Measurements from ENCODE around the gene PACS2.

PACS2 gene

DNA sequence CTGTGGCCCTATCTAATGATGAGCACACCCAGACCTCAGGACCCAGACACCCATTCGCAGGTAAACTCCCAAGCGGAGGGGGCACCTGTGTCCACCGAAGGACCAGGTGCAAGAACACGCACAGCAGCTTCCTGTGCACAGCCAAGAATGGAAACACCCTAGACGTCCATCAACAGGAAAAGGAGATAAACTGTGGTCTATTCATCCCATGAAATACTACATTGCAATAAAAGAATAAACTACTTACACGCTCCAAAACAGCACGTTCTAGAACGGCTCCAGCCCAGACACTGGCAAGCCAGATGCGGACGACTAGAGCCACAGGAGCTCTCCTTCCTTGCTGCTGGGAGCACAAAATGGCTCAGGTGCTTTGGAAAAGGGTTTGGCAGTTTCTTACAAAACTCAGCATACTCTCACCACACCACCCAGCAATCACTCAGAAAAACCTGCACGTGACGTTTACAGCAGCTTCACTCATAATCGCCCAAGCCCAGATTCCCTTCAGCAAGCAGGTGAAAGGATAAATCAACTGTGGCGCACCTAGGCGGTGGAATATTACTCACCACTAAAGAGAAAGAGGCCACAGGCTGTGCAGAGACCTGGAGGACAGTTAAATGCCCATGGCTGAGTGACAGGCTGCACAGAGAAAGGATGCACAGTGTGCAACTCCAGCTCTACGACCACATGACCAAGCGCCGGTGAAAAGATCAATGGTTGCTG lies 34.7 kb upstream of the PACS2 start:
- TF ChIP-seq ZNF565 (CRISPR knock-in tag; conservative IDR thresholded peaks at IDR 0.05; ENCODE audit: low read depth) (no peak), ISL1 (CRISPR knock-in tag; IDR thresholded peaks at IDR 0.05) (no peak), ESRRG (CRISPR knock-in tag; IDR thresholded peaks at IDR 0.05) (no peak), PPARA (CRISPR knock-in tag; IDR thresholded peaks at IDR 0.05; ENCODE audit: borderline replicate concordance) (no peak), TOX (CRISPR knock-in tag; IDR thresholded peaks at IDR 0.05; ENCODE audit: borderline replicate concordance) (no peak), ZC3H10 (CRISPR knock-in tag; IDR thresholded peaks at IDR 0.05) (no peak), GLIS3 (CRISPR knock-in tag; IDR thresholded peaks at IDR 0.05) (no peak), CSDC2 (CRISPR knock-in tag; IDR thresholded peaks at IDR 0.05) (no peak), ZFP3 (CRISPR knock-in tag; IDR thresholded peaks at IDR 0.05) (no peak), ZNF70 (CRISPR knock-in tag; IDR thresholded peaks at IDR 0.05) (no peak), TCF4 (CRISPR knock-in tag; IDR thresholded peaks at IDR 0.05; ENCODE audit: borderline replicate concordance) (no peak), ZFP30 (CRISPR knock-in tag; IDR thresholded peaks at IDR 0.05) (no peak), ARNTL (CRISPR knock-in tag; IDR thresholded peaks at IDR 0.05; ENCODE audit: borderline replicate concordance, low read depth) (no peak), OSR1 (CRISPR knock-in tag; IDR thresholded peaks at IDR 0.05) (no peak), BACH2 (CRISPR knock-in tag; IDR thresholded peaks at IDR 0.05; ENCODE audit: borderline replicate concordance) (no peak)
- TF ChIP-seq, protein P1, sequence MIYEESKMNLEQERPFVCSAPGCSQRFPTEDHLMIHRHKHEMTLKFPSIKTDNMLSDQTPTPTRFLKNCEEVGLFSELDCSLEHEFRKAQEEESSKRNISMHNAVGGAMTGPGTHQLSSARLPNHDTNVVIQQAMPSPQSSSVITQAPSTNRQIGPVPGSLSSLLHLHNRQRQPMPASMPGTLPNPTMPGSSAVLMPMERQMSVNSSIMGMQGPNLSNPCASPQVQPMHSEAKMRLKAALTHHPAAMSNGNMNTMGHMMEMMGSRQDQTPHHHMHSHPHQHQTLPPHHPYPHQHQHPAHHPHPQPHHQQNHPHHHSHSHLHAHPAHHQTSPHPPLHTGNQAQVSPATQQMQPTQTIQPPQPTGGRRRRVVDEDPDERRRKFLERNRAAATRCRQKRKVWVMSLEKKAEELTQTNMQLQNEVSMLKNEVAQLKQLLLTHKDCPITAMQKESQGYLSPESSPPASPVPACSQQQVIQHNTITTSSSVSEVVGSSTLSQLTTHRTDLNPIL (CRISPR knock-in tag; IDR thresholded peaks at IDR 0.05; ENCODE audit: low read depth): no peak
- TF ChIP-seq, protein P2, sequence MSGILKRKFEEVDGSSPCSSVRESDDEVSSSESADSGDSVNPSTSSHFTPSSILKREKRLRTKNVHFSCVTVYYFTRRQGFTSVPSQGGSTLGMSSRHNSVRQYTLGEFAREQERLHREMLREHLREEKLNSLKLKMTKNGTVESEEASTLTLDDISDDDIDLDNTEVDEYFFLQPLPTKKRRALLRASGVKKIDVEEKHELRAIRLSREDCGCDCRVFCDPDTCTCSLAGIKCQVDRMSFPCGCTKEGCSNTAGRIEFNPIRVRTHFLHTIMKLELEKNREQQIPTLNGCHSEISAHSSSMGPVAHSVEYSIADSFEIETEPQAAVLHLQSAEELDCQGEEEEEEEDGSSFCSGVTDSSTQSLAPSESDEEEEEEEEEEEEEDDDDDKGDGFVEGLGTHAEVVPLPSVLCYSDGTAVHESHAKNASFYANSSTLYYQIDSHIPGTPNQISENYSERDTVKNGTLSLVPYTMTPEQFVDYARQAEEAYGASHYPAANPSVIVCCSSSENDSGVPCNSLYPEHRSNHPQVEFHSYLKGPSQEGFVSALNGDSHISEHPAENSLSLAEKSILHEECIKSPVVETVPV (CRISPR knock-in tag; IDR thresholded peaks at IDR 0.05): no peak
- TF ChIP-seq, protein P3, sequence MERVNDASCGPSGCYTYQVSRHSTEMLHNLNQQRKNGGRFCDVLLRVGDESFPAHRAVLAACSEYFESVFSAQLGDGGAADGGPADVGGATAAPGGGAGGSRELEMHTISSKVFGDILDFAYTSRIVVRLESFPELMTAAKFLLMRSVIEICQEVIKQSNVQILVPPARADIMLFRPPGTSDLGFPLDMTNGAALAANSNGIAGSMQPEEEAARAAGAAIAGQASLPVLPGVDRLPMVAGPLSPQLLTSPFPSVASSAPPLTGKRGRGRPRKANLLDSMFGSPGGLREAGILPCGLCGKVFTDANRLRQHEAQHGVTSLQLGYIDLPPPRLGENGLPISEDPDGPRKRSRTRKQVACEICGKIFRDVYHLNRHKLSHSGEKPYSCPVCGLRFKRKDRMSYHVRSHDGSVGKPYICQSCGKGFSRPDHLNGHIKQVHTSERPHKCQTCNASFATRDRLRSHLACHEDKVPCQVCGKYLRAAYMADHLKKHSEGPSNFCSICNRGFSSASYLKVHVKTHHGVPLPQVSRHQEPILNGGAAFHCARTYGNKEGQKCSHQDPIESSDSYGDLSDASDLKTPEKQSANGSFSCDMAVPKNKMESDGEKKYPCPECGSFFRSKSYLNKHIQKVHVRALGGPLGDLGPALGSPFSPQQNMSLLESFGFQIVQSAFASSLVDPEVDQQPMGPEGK (CRISPR knock-in tag; IDR thresholded peaks at IDR 0.05; ENCODE audit: borderline replicate concordance): no peak
- no peak for ATAC-seq

DNA sequence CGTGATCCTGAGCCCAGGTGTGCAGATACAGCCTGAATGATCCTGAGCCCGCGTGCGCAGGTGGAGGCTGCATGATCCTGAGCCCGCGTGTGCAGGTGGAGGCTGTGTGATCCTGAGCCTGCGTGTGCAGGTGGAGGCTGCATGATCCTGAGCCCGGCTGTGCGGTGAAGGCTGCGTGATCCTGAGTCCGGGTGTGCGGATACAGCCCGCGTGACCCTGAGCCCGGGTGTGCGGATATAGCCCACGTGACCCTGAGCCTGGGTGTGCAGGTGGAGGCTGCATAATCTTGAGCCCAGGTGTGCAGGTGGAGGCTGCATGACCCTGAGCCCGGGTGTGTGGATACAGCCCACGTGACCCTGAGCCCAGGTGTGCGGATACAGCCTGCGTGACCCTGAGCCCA lies 34.0 kb upstream of the PACS2 start:
- TF ChIP-seq, protein P4, sequence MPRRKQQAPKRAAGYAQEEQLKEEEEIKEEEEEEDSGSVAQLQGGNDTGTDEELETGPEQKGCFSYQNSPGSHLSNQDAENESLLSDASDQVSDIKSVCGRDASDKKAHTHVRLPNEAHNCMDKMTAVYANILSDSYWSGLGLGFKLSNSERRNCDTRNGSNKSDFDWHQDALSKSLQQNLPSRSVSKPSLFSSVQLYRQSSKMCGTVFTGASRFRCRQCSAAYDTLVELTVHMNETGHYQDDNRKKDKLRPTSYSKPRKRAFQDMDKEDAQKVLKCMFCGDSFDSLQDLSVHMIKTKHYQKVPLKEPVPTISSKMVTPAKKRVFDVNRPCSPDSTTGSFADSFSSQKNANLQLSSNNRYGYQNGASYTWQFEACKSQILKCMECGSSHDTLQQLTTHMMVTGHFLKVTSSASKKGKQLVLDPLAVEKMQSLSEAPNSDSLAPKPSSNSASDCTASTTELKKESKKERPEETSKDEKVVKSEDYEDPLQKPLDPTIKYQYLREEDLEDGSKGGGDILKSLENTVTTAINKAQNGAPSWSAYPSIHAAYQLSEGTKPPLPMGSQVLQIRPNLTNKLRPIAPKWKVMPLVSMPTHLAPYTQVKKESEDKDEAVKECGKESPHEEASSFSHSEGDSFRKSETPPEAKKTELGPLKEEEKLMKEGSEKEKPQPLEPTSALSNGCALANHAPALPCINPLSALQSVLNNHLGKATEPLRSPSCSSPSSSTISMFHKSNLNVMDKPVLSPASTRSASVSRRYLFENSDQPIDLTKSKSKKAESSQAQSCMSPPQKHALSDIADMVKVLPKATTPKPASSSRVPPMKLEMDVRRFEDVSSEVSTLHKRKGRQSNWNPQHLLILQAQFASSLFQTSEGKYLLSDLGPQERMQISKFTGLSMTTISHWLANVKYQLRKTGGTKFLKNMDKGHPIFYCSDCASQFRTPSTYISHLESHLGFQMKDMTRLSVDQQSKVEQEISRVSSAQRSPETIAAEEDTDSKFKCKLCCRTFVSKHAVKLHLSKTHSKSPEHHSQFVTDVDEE (CRISPR knock-in tag; IDR thresholded peaks at IDR 0.05): no peak
- TF ChIP-seq BACH2 (CRISPR knock-in tag; IDR thresholded peaks at IDR 0.05; ENCODE audit: borderline replicate concordance): no peak
- TF ChIP-seq SNAI2 (CRISPR knock-in tag; IDR thresholded peaks at IDR 0.05): no peak
- TF ChIP-seq GLIS3 (CRISPR knock-in tag; IDR thresholded peaks at IDR 0.05): no peak
- TF ChIP-seq, protein P3 (CRISPR knock-in tag; IDR thresholded peaks at IDR 0.05; ENCODE audit: borderline replicate concordance): no peak
- no peak for TF ChIP-seq ZFP30 (CRISPR knock-in tag; IDR thresholded peaks at IDR 0.05)
- TF ChIP-seq, protein P5, sequence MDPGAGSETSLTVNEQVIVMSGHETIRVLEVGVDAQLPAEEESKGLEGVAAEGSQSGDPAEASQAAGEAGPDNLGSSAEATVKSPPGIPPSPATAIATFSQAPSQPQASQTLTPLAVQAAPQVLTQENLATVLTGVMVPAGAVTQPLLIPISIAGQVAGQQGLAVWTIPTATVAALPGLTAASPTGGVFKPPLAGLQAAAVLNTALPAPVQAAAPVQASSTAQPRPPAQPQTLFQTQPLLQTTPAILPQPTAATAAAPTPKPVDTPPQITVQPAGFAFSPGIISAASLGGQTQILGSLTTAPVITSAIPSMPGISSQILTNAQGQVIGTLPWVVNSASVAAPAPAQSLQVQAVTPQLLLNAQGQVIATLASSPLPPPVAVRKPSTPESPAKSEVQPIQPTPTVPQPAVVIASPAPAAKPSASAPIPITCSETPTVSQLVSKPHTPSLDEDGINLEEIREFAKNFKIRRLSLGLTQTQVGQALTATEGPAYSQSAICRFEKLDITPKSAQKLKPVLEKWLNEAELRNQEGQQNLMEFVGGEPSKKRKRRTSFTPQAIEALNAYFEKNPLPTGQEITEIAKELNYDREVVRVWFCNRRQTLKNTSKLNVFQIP (CRISPR knock-in tag; IDR thresholded peaks at IDR 0.05; ENCODE audit: borderline replicate concordance, low read depth): no peak
- TF ChIP-seq ARNTL (CRISPR knock-in tag; IDR thresholded peaks at IDR 0.05; ENCODE audit: borderline replicate concordance, low read depth): no peak
- TF ChIP-seq ZC3H10 (CRISPR knock-in tag; IDR thresholded peaks at IDR 0.05): no peak
- TF ChIP-seq, protein P2 (CRISPR knock-in tag; IDR thresholded peaks at IDR 0.05): no peak
- TF ChIP-seq ZNF565 (CRISPR knock-in tag; conservative IDR thresholded peaks at IDR 0.05; ENCODE audit: low read depth): no peak
- no peak for TF ChIP-seq ZNF8 (CRISPR knock-in tag; IDR thresholded peaks at IDR 0.05)
- no peak for TF ChIP-seq ISL1 (CRISPR knock-in tag; IDR thresholded peaks at IDR 0.05)
- no peak for TF ChIP-seq PPARA (CRISPR knock-in tag; IDR thresholded peaks at IDR 0.05; ENCODE audit: borderline replicate concordance)
- TF ChIP-seq ZNF70 (CRISPR knock-in tag; IDR thresholded peaks at IDR 0.05): no peak
- ATAC-seq: no peak
